ENCODE data around the gene ZNF583.

The ZNF583 gene

DNA sequence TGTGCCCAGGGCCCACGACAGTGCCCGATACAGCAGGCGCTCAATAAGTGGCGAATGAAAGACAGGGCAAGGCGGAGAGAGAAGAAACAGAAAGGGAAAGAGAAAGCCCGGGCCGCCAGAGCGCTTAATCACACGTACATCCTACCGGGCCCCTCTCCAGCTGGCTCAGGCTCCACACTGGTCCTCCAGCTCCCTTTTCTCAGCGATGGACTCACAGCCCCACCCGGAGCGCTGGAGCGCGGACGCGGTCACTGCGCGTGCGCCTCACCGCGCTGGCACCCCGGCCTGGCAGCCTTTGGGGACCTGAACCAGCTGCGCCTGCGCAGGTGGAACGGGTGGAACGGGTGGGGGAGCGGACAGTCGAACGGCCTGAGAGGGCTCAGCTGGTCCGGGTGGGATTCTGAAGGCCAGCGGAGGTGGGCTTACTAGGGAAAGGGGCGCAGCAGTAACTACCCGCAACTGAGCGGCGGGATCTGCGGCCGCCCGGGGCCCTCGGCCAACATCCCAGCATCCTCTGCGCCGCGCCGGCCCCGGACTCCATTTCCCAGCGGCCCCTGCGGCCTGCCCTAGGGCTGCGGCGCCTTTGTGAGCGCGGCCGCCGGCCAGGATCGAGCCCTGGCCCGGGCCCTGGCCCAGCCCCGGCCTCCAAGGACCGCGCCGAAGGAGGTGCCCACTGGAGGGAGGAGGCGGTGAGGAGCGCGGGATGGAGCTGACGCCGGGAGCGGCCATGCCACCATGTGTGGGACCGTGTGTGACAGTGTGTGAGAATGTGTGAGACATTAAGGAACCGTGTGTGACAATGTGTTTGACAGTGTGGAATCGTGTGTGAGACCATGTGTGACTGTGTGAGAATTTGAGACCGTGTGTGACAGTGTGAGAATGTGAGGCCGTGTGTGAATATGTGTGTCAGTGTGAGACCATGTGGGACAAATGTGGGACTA lies at the start of gene ZNF583:
ZNF583 (plus strand) TSS at position 569 of the 941 bp plus-strand sequence. CDS start 2,783 bp downstream, outside the sequence.
- peak within 1 kb of the TSS; percentile 97 to 98 for H3K27ac Mint-ChIP-seq
- peak; percentile 92 for ATAC-seq
- peaks cover 24% of the 10 kb centered on the region for H3K4me1 Mint-ChIP-seq
- H3K9me3 Mint-ChIP-seq: peaks cover 61 to 66% of the 10 kb centered on the region in 2 donors
- peak; percentile 94 for DNase-seq
- peak within 1 kb of the TSS; percentile 69 to 89 for H3K4me3 Mint-ChIP-seq
- no peaks in the 10 kb centered on the region for H3K27me3 Mint-ChIP-seq

DNA sequence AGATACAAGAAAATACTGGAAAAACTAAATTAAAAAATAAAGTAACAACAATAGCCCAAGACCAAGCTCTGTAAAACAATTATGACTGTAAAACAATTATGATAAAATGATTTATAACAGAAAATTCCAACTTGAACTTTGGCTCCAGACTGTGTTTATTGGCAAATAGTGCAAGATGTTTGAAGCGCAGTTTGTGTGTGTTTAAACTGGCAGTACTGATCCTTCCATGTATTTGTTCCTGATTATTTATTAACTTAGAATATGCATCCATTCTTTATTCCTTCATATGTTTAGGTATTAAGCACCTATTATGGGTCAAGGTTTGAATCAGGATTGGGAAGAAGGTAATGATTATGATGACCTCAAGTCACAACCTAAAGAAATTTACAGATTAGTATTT lies 48.6 kb upstream of the ZNF583 start:
- Mint-ChIP-seq H3K27ac (no peak overlapping the region), H3K4me3 (no peak overlapping the region), H3K4me1 (no peaks in the 10 kb centered on the region), H3K9me3 (peaks cover 22 to 26% of the 10 kb centered on the region in 2 donors), H3K27me3 (no peaks in the 10 kb centered on the region)
- DNase-seq (no peak), ATAC-seq (no peak)

DNA sequence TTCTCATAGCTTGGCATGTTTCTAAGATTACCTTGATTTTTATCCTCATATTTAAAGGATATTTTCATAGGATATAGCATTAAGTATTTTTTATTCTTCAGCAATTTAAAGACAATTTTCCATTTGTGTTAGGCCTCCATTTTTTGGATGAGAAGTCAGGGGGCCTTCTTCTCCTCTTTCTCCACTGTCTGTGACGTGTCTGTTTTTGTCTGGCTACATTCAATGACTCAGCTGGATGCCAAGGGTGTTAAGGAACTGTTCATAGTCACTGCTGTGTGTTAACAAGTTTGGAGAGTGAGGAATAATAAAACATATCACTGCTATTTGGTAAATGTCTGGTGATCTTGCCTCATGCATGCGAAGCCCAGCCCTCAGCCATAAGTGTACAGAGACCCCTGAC lies 47.2 kb upstream of the ZNF583 start:
- H3K4me1 Mint-ChIP-seq: no peaks in the 10 kb centered on the region
- H3K4me3 Mint-ChIP-seq: no peak overlapping the region
- no peak for ATAC-seq
- peaks cover 30 to 33% of the 10 kb centered on the region in 2 donors for H3K9me3 Mint-ChIP-seq
- no peak for DNase-seq
- H3K27me3 Mint-ChIP-seq: no peaks in the 10 kb centered on the region
- no peak overlapping the region for H3K27ac Mint-ChIP-seq

DNA sequence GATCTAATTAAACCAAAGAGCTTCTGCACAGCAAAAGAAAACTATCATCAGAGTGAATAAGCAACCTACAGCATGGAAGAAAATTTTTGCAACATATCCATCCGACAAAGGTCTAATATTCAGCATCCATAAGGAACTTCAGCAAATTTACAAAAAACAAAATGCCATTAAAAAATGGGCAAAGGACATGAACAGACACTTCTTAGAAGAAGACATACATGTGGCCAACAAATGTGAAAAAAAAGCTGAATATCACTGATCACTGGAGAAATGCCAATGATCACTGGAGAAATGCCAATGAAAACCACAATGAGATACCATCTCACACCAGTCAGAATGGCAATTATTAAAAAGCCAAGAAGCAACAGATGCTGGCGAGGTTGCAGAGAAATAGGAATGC lies 43.3 kb upstream of the ZNF583 start:
- Mint-ChIP-seq H3K4me3 (no peak overlapping the region), H3K4me1 (no peaks in the 10 kb centered on the region), H3K27ac (no peak overlapping the region), H3K27me3 (no peaks in the 10 kb centered on the region), H3K9me3 (peaks cover 46 to 55% of the 10 kb centered on the region in 2 donors)
- ATAC-seq: no peak
- DNase-seq: no peak

DNA sequence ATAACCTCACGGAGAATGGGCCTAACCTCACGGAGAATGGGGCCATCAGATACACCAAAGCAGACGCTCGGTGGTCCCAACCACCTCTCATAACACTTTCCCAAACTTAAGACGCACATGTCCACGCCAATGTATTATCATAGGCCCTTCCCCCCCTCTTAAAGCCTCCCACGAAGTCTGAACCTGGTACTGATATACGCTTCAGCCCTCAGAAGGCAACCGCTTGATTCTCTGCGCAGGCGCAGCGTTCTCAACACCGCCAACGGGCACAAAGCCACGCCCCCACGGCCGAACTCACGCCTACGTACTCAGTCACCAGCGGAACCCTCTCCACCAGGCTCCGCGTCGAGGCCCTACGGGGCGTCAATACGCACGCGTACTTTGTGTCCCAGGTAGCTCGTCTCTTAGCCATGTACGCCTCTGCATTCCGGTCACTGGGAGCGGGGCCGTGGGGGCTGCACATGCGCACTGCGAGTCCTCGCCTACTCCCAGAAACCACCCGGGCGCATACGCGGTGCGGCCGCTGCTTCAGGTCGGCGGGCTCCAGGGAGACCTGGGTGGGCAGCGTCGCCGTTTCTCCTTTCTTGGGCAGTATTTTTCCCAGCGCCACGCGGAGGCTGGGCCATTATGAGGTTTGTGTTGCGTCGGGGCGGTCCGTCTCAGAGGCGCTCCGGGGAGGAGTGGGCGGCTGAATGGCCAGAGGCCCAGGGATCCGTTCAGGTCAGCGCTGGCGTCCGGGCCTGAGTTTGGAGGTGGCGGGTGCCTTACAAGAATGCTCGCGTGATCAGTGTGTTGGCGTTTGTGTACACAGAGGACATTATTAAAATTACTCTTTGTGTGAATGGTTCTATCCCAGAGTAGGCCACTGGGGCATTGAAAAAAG lies 36.1 kb upstream of the ZNF583 start:
- peak; percentile 89 to 93 for DNase-seq
- Mint-ChIP-seq H3K27me3 (no peaks in the 10 kb centered on the region), H3K9me3 (peaks cover 16 to 78% of the 10 kb centered on the region in 2 donors), H3K27ac (peak overlapping the region; percentile 94 to 96), H3K4me1 (peaks cover 24% of the 10 kb centered on the region), H3K4me3 (peak overlapping the region; percentile 91 to 96)
- peak; percentile 100 for ATAC-seq

DNA sequence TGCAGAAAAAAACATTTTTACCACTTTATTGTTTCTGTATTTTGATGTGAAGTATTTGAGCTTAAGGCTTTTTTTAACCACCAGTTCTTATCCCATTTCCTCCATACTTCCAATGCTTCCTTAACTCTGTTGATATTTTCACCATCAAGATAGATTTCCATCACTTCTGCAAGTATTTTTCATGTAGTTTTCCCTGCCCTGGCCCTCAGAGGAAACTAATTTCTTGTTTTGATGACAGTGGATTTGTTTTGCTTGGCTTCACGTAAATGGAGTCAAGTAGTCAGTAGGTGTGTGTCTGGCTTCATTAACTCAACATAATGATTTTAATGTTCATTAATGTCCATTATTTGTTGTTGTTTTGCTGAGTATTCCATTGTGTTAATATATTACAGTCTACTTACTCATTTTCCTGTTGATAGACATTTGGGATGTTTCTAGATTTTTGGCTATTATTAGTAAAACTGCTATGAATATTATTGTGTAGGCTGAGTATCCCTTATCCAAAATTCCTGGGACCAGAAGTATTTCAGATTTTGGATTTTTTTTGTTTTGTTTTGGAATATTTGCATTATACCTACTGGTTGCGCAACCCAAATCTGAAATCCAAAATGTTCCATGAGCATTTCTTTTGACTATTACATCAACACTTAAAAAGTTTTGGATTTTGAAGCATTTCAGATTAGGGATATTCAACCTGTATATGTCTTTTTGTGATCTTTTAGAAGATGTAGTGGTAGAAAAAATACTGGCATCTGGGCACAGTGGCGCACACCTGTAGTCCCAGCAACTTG lies 34.1 kb upstream of the ZNF583 start:
- Mint-ChIP-seq H3K27me3 (no peaks in the 10 kb centered on the region), H3K27ac (no peak overlapping the region), H3K4me1 (peaks cover 24% of the 10 kb centered on the region), H3K9me3 (peaks cover 27 to 85% of the 10 kb centered on the region in 2 donors), H3K4me3 (peak overlapping the region; percentile 16 to 58)
- ATAC-seq (no peak), DNase-seq (no peak)

DNA sequence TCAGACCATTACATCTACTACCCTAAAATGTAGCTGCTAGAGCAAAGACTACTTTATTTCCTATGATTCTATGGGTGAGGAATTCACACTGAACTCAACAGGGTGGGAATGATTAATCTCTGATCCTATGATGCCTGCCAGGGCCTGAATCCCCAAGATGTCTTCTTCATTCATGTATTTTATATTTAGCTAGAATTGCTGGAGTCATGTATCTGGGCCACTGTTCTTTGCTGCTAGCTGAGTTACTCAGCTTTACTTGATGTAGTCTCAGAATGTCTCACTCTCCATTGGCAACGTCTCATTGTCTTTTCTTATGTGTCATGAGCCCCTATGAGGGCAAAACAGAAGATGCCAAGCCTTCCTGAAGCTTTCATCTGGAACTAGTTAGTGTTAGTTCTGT lies 31.9 kb upstream of the ZNF583 start:
- no peak for ATAC-seq
- Mint-ChIP-seq H3K9me3 (peaks cover 33 to 86% of the 10 kb centered on the region in 2 donors), H3K4me1 (peaks cover 24% of the 10 kb centered on the region), H3K27ac (no peak overlapping the region), H3K27me3 (no peaks in the 10 kb centered on the region), H3K4me3 (no peak overlapping the region)
- no peak for DNase-seq

DNA sequence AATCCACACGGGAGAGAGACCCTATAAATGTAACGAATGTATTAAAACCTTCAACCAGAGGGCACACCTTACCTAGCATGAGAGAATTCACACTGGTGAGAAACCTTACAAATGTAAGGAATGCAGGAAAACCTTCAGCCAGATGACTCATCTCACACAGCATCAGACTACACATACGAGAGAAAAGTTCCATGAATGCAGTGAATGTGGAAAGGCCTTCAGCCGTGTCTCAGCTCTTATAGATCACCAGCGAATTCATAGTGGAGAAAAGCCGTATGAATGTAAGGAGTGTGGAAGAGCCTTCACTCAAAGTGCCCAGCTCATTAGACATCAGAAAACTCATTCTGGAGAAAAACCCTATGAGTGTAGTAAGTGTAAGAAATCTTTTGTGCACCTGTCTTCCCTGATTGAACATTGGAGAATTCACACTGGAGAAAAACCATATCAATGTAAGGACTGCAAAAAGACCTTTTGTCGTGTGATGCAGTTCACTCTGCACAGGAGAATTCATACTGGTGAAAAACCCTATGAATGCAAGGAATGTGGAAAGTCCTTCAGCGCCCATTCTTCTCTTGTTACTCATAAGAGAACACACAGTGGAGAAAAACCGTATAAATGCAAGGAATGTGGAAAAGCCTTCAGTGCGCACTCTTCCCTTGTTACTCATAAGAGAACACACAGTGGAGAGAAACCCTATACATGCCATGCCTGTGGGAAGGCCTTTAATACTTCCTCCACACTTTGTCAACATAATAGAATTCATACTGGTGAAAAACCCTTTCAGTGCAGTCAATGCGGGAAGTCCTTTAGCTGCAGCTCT lies 26.8 kb upstream of the ZNF583 start:
- H3K4me3 Mint-ChIP-seq: no peak overlapping the region
- H3K27me3 Mint-ChIP-seq: no peaks in the 10 kb centered on the region
- peaks cover 7% of the 10 kb centered on the region for H3K4me1 Mint-ChIP-seq
- DNase-seq (no peak), ATAC-seq (no peak)
- peaks cover 50 to 69% of the 10 kb centered on the region in 2 donors for H3K9me3 Mint-ChIP-seq
- H3K27ac Mint-ChIP-seq: no peak overlapping the region

DNA sequence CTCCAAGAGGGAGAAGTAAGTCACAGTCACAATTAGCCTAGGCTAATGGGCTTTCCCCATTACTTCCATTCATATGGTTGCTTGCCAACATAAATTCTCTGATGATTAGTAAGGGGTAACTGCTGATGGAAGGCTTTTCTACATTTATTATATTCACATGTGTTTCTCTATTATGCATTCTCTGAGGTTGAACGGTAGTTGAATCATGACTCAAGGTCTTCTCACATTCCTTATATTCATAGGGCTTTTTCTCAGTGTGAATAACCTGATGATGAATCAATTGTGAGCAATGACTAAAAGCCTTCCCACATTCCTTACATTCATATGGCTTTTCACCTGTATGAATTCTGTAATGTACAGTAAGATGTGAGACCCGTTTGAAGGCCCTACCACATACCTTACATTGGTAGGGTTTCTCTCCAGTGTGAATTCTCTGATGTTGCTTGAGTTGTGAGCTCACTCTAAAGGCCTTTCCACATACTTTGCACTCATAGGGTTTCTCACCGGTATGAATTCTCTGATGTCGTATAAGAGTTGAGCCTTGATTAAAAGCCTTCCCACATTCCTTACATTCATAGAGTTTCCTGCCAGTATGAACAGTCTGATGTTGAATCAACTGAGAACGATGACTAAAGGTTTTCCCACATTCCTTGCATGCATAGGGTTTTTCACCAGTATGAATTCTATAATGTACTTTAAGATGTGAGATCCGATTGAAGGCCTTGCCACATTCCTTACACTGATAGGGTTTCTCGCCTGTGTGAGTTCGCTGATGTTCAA lies 20.1 kb upstream of the ZNF583 start:
- Mint-ChIP-seq H3K4me1 (peaks cover 7% of the 10 kb centered on the region), H3K27me3 (no peaks in the 10 kb centered on the region), H3K9me3 (peaks cover 56 to 72% of the 10 kb centered on the region in 2 donors), H3K4me3 (no peak overlapping the region), H3K27ac (no peak overlapping the region)
- no peak for DNase-seq
- no peak for ATAC-seq

DNA sequence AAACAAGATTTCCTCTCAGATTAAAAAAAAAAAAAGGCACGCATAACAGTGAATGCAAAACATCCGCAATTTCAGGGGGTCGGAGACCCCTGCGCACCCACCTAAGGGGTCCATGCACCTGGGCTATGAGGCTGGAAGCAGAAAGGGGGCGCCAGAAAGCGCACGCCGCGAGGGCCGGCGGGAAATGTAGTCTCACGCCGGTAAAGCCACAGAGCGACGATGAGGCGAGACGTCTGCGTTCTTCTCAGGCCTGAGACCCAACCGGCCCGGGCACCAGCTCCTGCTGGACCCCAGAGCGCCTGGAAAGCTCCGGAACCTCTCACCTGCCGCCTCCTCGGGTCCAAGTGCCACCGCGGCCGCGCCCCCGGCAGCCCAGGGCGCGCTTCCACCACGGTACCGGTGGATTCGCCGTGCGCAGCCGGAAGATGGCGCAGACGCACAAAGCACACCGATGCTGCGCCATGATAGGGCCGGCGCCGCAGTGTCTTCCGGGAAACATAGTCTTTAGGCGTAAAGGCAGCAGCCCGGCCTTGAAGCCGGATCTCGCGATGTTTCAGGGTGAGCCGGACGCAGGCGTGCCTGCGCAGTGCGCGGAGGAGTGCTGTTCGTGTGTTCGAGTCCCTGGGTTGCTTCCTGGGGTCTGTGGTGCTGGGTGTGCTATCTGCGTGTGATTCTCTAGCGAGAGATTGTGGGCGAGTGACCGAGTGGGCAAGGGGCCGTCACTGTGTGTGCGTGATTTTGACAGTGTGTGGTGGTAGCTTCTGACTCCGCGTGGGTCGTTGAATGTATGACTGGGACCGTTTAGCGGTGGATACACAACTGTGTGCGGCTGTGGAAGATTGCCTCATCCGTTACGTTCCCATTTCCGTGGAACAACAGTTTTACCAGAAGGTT lies 10.8 kb upstream of the ZNF583 start, which contains the start of gene ZNF582:
ZNF582 (minus strand) TSS at position 416 of the 894 bp plus-strand sequence. CDS start 1,782 bp downstream, outside the sequence.
- Mint-ChIP-seq H3K27ac (peak within 1 kb of the TSS; percentile 96 to 98), H3K27me3 (no peaks in the 10 kb centered on the region), H3K4me3 (peak within 1 kb of the TSS; percentile 95 to 96), H3K9me3 (peaks cover 67 to 89% of the 10 kb centered on the region in 2 donors), H3K4me1 (peaks cover 12% of the 10 kb centered on the region)
- peak; percentile 89 to 95 for DNase-seq
- peak; percentile 99 for ATAC-seq

DNA sequence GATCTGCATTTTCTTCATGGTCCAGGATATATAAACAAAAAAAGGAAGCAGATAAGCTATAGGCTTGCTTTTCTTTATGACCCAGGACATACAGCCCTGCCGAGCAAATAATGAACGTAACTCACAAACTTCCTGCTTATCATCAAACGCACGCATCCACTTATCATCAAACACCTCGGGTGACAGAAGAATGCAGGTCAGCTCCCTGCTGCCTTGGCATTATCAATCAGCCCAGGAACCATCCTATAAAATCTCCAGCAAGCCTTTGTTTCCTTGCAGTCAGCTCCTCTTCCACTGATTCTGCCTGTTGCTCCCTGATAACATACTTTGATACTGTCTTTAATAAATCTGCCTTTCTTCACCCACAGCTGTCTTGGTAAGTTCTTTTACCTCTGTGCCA lies 5.3 kb upstream of the ZNF583 start:
- H3K9me3 Mint-ChIP-seq: peaks cover 72 to 77% of the 10 kb centered on the region in 2 donors
- H3K4me3 Mint-ChIP-seq: no peak overlapping the region
- H3K4me1 Mint-ChIP-seq: peaks cover 10% of the 10 kb centered on the region
- DNase-seq (no peak), ATAC-seq (no peak)
- no peaks in the 10 kb centered on the region for H3K27me3 Mint-ChIP-seq
- no peak overlapping the region for H3K27ac Mint-ChIP-seq

DNA sequence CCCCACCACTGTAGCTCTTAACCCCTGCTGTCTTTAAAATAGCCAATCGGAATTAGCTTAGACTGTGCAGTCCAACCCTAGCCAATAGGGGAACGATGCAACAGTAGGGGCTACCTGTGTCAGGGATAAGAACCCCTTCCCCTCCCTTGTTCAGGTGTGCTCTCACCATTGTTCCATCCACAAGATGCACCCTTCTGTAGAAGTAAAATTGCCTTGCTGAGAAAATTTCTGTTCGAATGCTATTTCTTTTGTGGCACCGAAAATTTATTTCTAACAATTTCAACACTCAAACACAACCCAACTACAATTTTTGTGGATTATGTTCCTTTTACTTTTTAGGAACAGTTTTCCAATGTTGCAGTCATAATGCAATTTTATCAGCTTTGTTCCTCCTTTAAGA lies 3.6 kb upstream of the ZNF583 start:
- ATAC-seq (no peak), DNase-seq (no peak)
- Mint-ChIP-seq H3K4me3 (no peak overlapping the region), H3K9me3 (peaks cover 72% of the 10 kb centered on the region in 2 donors), H3K27me3 (no peaks in the 10 kb centered on the region), H3K4me1 (peaks cover 23% of the 10 kb centered on the region), H3K27ac (no peak overlapping the region)

DNA sequence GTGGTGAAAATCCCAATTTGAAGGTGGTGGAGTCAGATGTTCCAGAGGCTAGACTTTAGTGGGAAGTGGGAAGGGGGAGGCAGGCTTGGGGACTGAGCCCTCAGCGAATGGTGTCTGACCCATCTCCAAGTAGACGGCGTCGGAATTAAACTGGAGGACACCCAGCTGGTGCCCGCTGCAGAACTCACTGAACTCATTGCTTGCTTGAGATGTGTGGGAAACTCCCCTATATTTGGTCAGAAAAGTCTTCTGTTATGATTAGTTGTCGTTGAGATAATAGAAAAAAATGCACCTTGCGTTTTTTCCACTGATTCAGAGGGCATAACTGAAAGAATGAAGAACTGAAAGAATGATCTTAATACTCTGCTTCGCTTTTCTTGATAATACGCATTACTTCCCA lies 871 bp upstream of the ZNF583 start:
- peaks cover 63 to 66% of the 10 kb centered on the region in 2 donors for H3K9me3 Mint-ChIP-seq
- DNase-seq: no peak
- H3K27ac Mint-ChIP-seq: peak overlapping the region; percentile 97 to 98
- ATAC-seq: no peak
- no peaks in the 10 kb centered on the region for H3K27me3 Mint-ChIP-seq
- peaks cover 24% of the 10 kb centered on the region for H3K4me1 Mint-ChIP-seq
- H3K4me3 Mint-ChIP-seq: peak overlapping the region; percentile 69 to 89
